Cardiac muscle cell (in vitro differentiated cells and primary cell): Measurements from ENCODE around the gene CALN1. TPM values are rescaled to one million over a fixed set of nuclear protein-coding genes. Genes with fewer than 3 reads are reported as not detected.

Experiments
- DNase-seq, 2 donors: peaks; one replicate each; pipeline versions ENCODE4 v3.0.0 to v3.0.0-alpha.2; 2010 to 2017; ENCODE audit warnings: low read depth in 1 of 2, low spot score in 1 of 2
- H3K27ac ChIP-seq: fragments of 200-600 bp; sonication (generic); 2 replicates; pipeline ENCODE4 v1.5.1; 2016
- H3K27me3 ChIP-seq: fragments of 200-600 bp; sonication (generic); 2 replicates; pipeline ENCODE4 v1.6.0; 2016; ENCODE audit warnings: control low read depth
- H3K36me3 ChIP-seq: fragments of 200-600 bp; sonication (generic); 2 replicates; pipeline ENCODE4 v1.5.1; 2016; ENCODE audit warnings: control low read depth
- H3K4me1 ChIP-seq: fragments of 200-600 bp; sonication (generic); 2 replicates; pipeline ENCODE4 v1.8.1; 2017; ENCODE audit warnings: low read depth, mild to moderate bottlenecking, mixed run types
- H3K4me3 ChIP-seq: fragments of 200-600 bp; sonication (generic); 2 replicates; pipeline ENCODE4 v1.5.1; 2016; ENCODE audit warnings: mild to moderate bottlenecking
- H3K9me3 ChIP-seq: fragments of 200-600 bp; sonication (generic); 2 replicates; pipeline ENCODE4 v1.5.1; 2017; ENCODE audit warnings: low read depth, mild to moderate bottlenecking, control low read depth
- CTCF ChIP-seq: IDR thresholded peaks from 2 replicates; pipeline ENCODE4 v1.5.1; 2012; ENCODE audit warnings: low read depth, mild to moderate bottlenecking, low read length
- polyA plus RNA-seq: library from polyadenylated mRNA; unstranded; fragments of >200 nt; fragmentation: Nextera tagmentation; extraction: Ambion mirVana; gene quantifications from 2 replicates; pipeline ENCODE4 v1.2.1, GENCODE V29; 2016
- total RNA-seq: library from RNA; depleted of rRNA; stranded (reverse); fragments of >200 nt; gene quantifications from 2 replicates; pipeline ENCODE4 v1.2.3, GENCODE V29; 2016

Gene CALN1
- total and polyA plus RNA-seq, 2 experiments from 2014 or later, result 0.03 to 0.18 TPM

- no peak for DNase-seq
- H3K9me3 ChIP-seq, result no peaks in the 10 kb centered on the region
- no peaks in the 10 kb centered on the region for H3K4me1 ChIP-seq
- no peak for TF ChIP-seq CTCF
- no peaks in the 10 kb centered on the region for H3K36me3 ChIP-seq
- no peak overlapping the region for H3K4me3 ChIP-seq
- no peaks in the 10 kb centered on the region for H3K27me3 ChIP-seq
- no peak overlapping the region for H3K27ac ChIP-seq
These were observed 3.4 kb upstream of the CALN1 start for GRCh38 chr7:72415586-72415985.

GRCh38 chr7:72413886-72414285, 1.7 kb upstream of the CALN1 start:
- no peak for TF ChIP-seq CTCF
- DNase-seq, result no peak

GRCh38 chr7:72413290-72413689, 1.2 kb upstream of the CALN1 start:
- H3K27ac ChIP-seq, result no peak overlapping the region
- no peaks in the 10 kb centered on the region for H3K27me3 ChIP-seq
- H3K36me3 ChIP-seq, result no peaks in the 10 kb centered on the region
- no peak for TF ChIP-seq CTCF
- DNase-seq, result no peak
- no peak overlapping the region for H3K4me3 ChIP-seq
- H3K9me3 ChIP-seq, result no peaks in the 10 kb centered on the region
- no peaks in the 10 kb centered on the region for H3K4me1 ChIP-seq

More at GRCh38 chr7:72413886-72414285, 1.7 kb upstream of the CALN1 start:
- Histone ChIP-seq H3K36me3 (no peaks in the 10 kb centered on the region), H3K4me3 (no peak overlapping the region), H3K4me1 (no peaks in the 10 kb centered on the region), H3K27ac (no peak overlapping the region), H3K27me3 (no peaks in the 10 kb centered on the region), H3K9me3 (no peaks in the 10 kb centered on the region)

GRCh38 chr7:72411419-72411818, 719 bp downstream of the CALN1 start:
- H3K4me1 ChIP-seq, result no peaks in the 10 kb centered on the region
- no peak overlapping the region for H3K4me3 ChIP-seq
- no peak for TF ChIP-seq CTCF
- no peak for DNase-seq
- no peaks in the 10 kb centered on the region for H3K36me3 ChIP-seq
- H3K9me3 ChIP-seq, result no peaks in the 10 kb centered on the region
- H3K27ac ChIP-seq, result no peak overlapping the region
- H3K27me3 ChIP-seq, result no peaks in the 10 kb centered on the region

GRCh38 chr7:72409638-72410015, 2.5 kb downstream of the CALN1 start:
- Histone ChIP-seq H3K27me3 (no peaks in the 10 kb centered on the region), H3K9me3 (no peaks in the 10 kb centered on the region), H3K36me3 (no peaks in the 10 kb centered on the region), H3K27ac (no peak overlapping the region), H3K4me3 (no peak overlapping the region), H3K4me1 (no peaks in the 10 kb centered on the region)
- no peak for TF ChIP-seq CTCF
- no peak for DNase-seq
